Retinal pigment epithelial cell (primary cell): ENCODE measurements around the gene RSAD1.

Experiments
- DNase-seq: peaks from one replicate; pipeline ENCODE4 v3.0.0-alpha.2; 2010; ENCODE audit warnings: low read depth
- H3K4me3 ChIP-seq: 2 replicates; pipeline ENCODE4 v1.5.1; 2011; ENCODE audit warnings: mild to moderate bottlenecking, low read length, control low read depth, moderate library complexity
- TF ChIP-seq, protein P1 (sequence below): conservative IDR thresholded peaks from 2 replicates; pipeline ENCODE4 v1.5.1; 2011; ENCODE audit warnings: low read depth, low read length, control low read depth, inconsistent platforms

The RSAD1 gene

DNA sequence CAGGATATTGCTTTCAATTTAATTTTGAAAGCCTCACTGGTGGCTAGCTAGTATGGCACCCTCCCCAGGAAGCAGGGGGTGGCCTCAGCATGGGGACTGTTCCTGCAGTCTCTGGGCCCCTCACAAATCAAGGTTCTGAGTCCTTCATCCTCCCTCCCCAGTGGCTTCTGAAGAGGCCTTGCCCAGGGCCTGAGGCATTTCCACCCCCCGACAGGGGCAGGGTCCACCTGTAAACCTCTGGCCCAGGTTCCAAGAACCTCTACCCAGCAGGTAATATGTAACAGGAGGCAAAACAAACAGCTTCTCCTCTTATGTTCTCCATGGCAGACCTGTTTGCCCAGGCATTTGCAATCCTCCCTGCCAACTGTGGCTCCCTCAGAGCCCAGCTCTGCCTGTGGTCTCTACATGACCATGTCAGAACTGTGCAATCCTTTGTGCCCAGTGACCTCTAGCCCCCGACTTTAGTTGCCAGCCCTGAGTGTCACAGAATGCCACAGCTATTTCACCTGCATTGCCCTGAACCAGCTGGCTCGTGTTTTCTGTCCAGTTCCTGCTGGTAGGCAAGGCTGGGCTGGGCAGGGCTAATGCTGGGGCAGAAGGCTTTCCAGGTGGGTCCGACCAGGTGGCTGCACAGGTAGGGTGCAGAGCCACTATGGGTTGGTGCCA is 38.4 kb upstream of the RSAD1 start:
- TF ChIP-seq, protein P1, sequence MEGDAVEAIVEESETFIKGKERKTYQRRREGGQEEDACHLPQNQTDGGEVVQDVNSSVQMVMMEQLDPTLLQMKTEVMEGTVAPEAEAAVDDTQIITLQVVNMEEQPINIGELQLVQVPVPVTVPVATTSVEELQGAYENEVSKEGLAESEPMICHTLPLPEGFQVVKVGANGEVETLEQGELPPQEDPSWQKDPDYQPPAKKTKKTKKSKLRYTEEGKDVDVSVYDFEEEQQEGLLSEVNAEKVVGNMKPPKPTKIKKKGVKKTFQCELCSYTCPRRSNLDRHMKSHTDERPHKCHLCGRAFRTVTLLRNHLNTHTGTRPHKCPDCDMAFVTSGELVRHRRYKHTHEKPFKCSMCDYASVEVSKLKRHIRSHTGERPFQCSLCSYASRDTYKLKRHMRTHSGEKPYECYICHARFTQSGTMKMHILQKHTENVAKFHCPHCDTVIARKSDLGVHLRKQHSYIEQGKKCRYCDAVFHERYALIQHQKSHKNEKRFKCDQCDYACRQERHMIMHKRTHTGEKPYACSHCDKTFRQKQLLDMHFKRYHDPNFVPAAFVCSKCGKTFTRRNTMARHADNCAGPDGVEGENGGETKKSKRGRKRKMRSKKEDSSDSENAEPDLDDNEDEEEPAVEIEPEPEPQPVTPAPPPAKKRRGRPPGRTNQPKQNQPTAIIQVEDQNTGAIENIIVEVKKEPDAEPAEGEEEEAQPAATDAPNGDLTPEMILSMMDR: no peak
- DNase-seq: no peak
- H3K4me3 ChIP-seq: no peak overlapping the region

DNA sequence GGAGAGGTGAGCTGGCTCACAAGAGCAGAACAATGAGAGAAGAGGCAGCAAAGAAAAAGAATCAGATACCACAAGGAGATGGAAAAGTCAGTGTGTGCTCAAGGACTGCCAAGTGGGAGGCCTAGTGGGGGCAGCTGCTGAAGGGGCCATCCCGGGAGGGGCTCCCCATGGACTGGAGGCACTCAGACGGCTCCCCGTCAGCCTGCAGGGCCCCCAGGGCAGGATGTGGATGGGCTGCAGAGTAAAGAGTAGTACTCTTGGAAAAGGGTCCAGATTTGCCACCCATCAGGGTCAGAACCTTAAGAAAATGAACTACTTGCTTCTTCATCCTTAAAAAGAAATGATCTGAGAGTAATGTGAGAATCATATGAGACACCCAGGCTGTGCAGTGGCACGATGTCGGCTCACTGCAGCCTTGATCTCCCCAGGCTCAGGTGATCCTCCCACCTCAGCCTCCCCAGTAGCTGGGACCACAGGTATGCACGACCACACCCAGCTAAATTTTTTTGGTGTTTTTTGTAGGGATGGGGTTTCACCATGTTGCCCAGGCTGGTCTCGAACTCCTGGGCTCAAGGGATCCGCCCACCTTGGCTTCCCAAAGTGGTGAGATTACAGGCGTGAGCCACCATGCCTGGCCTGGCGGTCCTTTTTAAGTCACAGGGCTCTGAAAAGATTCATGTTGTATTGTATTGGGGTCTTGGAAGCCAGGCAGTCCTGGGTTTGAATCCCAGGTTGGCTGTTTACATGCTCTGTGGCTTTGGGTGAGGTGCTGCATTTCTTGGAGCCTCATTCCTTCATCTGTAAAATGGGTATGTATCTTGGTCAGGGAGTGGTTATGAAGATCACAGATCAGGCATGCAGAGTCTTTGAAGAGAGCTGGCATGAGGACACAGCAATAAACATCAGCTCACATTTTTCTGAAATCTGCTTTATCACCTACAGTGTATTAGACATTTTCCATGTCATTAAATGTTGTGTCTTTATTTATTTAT is 37.5 kb upstream of the RSAD1 start:
- DNase-seq: no peak
- TF ChIP-seq, protein P1: no peak
- H3K4me3 ChIP-seq: no peak overlapping the region

DNA sequence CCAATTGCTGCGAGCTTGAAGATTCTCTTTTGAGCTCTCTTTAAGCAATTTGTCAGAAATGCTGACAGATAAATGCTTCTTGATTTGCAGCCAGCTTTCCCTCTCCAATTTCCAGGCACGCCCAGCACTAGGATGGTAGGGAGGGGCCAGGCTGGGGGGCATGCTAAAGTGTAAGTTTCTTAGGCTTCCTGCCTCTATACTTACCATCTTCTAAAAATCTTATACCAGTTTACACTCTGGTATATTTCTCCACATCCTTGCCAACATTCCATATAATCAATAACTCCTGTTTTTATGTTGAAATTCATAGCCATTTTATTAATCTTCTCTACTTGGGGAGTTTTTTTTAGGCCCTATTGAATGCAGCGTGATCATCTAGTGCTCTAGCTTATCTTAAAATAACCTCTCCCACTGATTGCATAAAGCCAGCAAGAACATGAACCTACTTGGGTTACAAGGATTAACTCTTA is 35.1 kb upstream of the RSAD1 start:
- no peak for DNase-seq
- H3K4me3 ChIP-seq: no peak overlapping the region
- TF ChIP-seq, protein P1: no peak

DNA sequence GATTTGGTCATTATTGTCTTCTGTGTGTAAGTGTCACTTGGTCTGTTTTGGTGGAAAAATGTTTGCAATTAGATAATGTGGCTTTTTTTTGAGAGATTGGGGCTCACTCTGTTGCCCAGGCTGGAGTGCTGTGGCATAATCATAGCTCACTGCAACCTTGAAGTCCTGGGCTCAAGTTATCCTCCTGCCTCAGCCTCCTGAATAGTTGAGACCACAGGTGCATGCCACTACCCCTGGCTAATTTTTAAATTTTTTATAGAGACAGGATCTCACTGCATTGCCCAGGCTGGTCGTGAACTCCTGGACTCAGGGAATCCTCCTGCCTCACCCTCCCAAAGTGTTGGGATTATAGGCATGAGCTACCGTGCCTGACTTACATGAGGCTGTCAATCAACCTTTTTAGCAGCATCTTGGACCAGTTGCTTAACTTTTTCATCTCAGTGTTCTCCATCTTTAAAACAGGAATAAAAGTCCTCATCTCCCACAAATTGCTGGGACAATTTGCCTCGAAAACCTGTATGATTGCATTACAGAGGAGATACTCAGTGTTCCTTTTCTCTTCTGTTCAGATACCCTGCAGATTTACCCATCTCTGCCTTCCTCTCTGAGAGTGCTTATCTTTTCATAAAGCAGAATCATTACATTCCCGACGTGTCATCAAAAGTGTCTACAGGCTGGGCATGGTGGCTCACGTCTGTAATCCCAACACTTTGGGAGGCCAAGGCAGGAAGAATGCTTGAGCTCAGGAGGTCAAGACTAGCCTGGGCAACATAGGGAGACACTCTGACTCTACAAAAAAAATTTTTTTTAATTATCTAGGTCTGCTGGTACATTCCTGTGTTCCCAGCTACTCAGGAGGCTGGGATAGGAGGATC is 33.6 kb upstream of the RSAD1 start:
- no peak overlapping the region for H3K4me3 ChIP-seq
- TF ChIP-seq, protein P1: no peak

DNA sequence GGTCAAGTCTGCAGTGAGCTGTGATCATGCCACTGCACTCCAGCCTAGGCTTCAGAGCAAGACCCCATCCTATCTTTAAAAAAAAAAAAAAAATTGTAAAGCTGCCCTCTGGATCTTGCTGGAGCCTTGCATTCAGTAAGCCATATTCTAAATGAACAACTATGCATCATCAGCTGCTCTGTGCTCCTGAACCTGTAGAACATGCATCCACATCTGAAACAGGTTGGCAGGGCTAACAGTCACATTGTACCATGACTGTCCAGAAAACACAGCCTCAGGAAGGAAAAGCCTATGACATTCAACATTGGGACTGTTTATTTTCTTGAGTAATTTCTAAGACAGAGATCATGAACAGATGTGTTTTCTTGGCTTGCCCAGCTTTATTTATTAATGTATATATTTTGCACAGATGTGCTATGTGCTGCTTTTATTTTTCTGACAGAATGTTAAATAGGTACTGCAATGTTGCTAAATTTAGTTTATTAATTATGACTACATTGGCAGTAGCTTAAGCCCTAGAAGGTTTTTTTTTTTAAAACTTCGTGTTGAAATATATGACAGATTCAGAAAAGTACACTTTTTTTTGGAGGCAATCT is 32.8 kb upstream of the RSAD1 start:
- no peak for DNase-seq
- H3K4me3 ChIP-seq: no peak overlapping the region
- TF ChIP-seq, protein P1: no peak

More for the DNA sequence above, 33.6 kb upstream of the RSAD1 start:
- no peak for DNase-seq

DNA sequence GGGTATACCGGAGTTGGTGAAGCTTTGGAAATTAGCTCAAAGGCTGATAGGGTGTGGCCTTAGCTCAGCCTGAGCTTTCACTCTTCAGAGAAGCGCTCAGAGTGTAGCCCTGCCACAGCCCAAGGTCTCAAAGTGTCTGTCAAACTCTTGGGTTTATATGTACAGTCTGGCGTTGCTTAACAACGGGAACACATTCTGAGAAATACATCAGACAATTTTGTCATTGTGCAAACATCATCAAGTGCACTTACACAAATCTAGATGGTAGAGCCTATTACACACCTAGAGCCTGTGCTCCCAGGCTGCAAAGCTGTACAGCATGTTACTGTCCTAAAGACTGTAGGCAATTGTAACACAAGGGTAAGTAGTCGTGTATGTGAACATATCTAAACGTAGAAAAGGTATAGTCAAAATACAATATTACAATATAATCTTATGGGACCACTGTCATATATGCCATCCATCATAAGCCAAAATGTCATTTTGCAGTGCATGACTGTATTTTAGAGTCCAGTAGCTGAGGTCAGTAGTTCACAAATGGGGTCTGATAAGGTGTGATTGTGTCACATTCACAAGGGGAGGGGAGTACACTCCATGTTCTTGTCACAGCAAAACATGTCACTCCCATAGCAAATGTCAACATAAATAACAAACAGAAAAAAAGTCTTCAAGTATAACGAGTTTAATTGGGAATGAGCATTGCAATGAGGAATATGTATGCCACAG is 30.6 kb upstream of the RSAD1 start:
- H3K4me3 ChIP-seq: no peak overlapping the region
- no peak for DNase-seq
- TF ChIP-seq, protein P1: no peak
